HG03108 (cell line): ENCODE results near the gene UBC.
"Not testable (repeated sequence)": the region's sequence is repeated elsewhere in the genome, so short reads cannot be mapped to it uniquely, and the experiment has no call there.

Experiments used
- ATAC-seq: cut with Tn5 transposase; IDR thresholded peaks from one replicate; pipeline ENCODE4 v1.9.1; 2021; ENCODE audit warnings: moderate library complexity; ENCODE audit not compliant: unreplicated experiment

UBC gene

GRCh38 chr12:124938108-124938507 is 23.7 kb upstream of the UBC start:
- peak; percentile 21 for ATAC-seq

GRCh38 chr12:124931528-124931927 is 17.1 kb upstream of the UBC start:
- not testable (repeated sequence) for ATAC-seq

- no peak for ATAC-seq
These were observed 16.1 kb upstream of the UBC start for GRCh38 chr12:124930586-124930985.

GRCh38 chr12:124929649-124930419 is 15.4 kb upstream of the UBC start:
- ATAC-seq, result no peak

- no peak for ATAC-seq
These were observed 14.6 kb upstream of the UBC start for GRCh38 chr12:124928912-124929530.

GRCh38 chr12:124928095-124928911 is 13.9 kb upstream of the UBC start:
- peak; percentile 28 for ATAC-seq

GRCh38 chr12:124927201-124928094 is 13.0 kb upstream of the UBC start:
- peak; percentile 60 for ATAC-seq

GRCh38 chr12:124925782-124926181 is 11.3 kb upstream of the UBC start:
- ATAC-seq, result not testable (repeated sequence)

GRCh38 chr12:124925117-124925516 is 10.7 kb upstream of the UBC start:
- ATAC-seq, result no peak

GRCh38 chr12:124923905-124924734 is 9.7 kb upstream of the UBC start:
- ATAC-seq, result no peak

- peak; percentile 43 for ATAC-seq
These were observed 7.0 kb upstream of the UBC start for GRCh38 chr12:124921200-124922031.

GRCh38 chr12:124920353-124920935 is 6.0 kb upstream of the UBC start:
- no peak for ATAC-seq

- no peak for ATAC-seq
These were observed 5.3 kb upstream of the UBC start for GRCh38 chr12:124919521-124920352.

GRCh38 chr12:124918622-124918988 is 4.2 kb upstream of the UBC start:
- not testable (repeated sequence) for ATAC-seq

- no peak for ATAC-seq
These were observed 3.6 kb upstream of the UBC start for GRCh38 chr12:124917841-124918621.

GRCh38 chr12:124917135-124917840 is 2.8 kb upstream of the UBC start:
- peak; percentile 42 for ATAC-seq
